ENCODE data around the gene MASP1. TPM values are rescaled to one million over a fixed set of nuclear protein-coding genes. Genes with fewer than 3 reads are reported as not detected.

The MASP1 gene
- total RNA-seq, 1 experiment from 2014 or later, result 1.0 TPM

GRCh38 chr3:187257992-187258692, 33.4 kb downstream of the MASP1 start:
- Histone ChIP-seq H3K56ac (ENCODE audit: insufficient read length, low read depth, low read length) (no peak overlapping the region), H3K27me3 (ENCODE audit: insufficient read depth, low read length) (no peaks in the 10 kb centered on the region), H2BK15ac (ENCODE audit: low read depth, low read length) (no peak overlapping the region), H3K27ac (ENCODE audit: insufficient read length, low read depth, low read length) (no peak overlapping the region), H3T11ph (ENCODE audit: low read length) (no peak overlapping the region), H3K9ac (ENCODE audit: extremely low read depth, insufficient read length, low read length) (no peak overlapping the region), H2BK120ac (ENCODE audit: low read depth, low read length, poor library complexity, severe bottlenecking) (no peak overlapping the region), H3K79me1 (ENCODE audit: insufficient read depth, low read depth, low read length, poor library complexity, severe bottlenecking) (no peaks in the 10 kb centered on the region), H3K18ac (ENCODE audit: insufficient read length, low read depth, low read length) (no peak overlapping the region), H2BK20ac (ENCODE audit: low read depth, low read length, poor library complexity, severe bottlenecking) (no peak overlapping the region), H3K23me2 (ENCODE audit: insufficient read length, low read depth, low read length, poor library complexity, severe bottlenecking) (no peaks in the 10 kb centered on the region), H2BK12ac (ENCODE audit: insufficient read length, low read depth, low read length) (no peak overlapping the region), H3K14ac (ENCODE audit: insufficient read depth, low read length) (no peak overlapping the region), H3K79me2 (ENCODE audit: insufficient read depth, low read length) (no peaks in the 10 kb centered on the region), H3K23ac (ENCODE audit: insufficient read length, low read depth, low read length) (no peak overlapping the region), H3K4me1 (ENCODE audit: insufficient read depth, low read length) (no peaks in the 10 kb centered on the region), H3K9me3 (ENCODE audit: control insufficient read depth, low read depth, low read length) (no peaks in the 10 kb centered on the region), H4K20me1 (ENCODE audit: control insufficient read depth, insufficient read depth, insufficient read length) (no peaks in the 10 kb centered on the region), H3K4me2 (ENCODE audit: insufficient read depth, insufficient read length, low read length) (no peak overlapping the region), H4K8ac (replicated peaks; ENCODE audit: insufficient read length, low read depth, low read length) (no peak overlapping the region), H4K91ac (ENCODE audit: insufficient read length, low read depth, low read length) (no peak overlapping the region), H3K4ac (ENCODE audit: low read depth, low read length) (no peak overlapping the region), H2AFZ (ENCODE audit: low read length) (no peak overlapping the region), H2AK5ac (ENCODE audit: insufficient read length, low read length) (no peak overlapping the region), H2BK5ac (ENCODE audit: insufficient read length, low read length) (no peak overlapping the region), H4K5ac (ENCODE audit: insufficient read length, low read depth, low read length) (no peak overlapping the region)
- DNase-seq, result no peak
- WGBS (ENCODE audit: extremely low coverage, insufficient read length, low lambda C conversion rate), result no CpG with 5 or more reads among the region's 5 CpGs
- TF ChIP-seq CTCF (conservative IDR thresholded peaks at IDR 0.05), result no peak
- H3K27ac Mint-ChIP-seq, result no peak overlapping the region
- no peaks in the 10 kb centered on the region for H3K36me3 Mint-ChIP-seq (ENCODE audit: insufficient read depth in 1 of 3, low read depth in 3 of 3)
- no peaks in the 10 kb centered on the region for H3K9me3 Mint-ChIP-seq
- peaks cover 9 to 19% of the 10 kb centered on the region in 2 experiments for H3K4me1 Mint-ChIP-seq
- no peaks in the 10 kb centered on the region; the same call in 1 of the 2 replicates for H3K27me3 Mint-ChIP-seq (ENCODE audit: low read depth)
- no peak overlapping the region for H3K4me3 Mint-ChIP-seq

Data from H9 (cell line).